GM19395 (cell line): ENCODE measurements around the gene BCAS1.
"Not testable (repeated sequence)": the region's sequence is repeated elsewhere in the genome, so short reads cannot be mapped to it uniquely, and the experiment has no call there.

ENCODE experiments used
- ATAC-seq: cut with Tn5 transposase; IDR thresholded peaks from one replicate; pipeline ENCODE4 v1.9.1; 2021; ENCODE audit warnings: mild to moderate bottlenecking, moderate library complexity; ENCODE audit not compliant: unreplicated experiment

BCAS1 gene

DNA sequence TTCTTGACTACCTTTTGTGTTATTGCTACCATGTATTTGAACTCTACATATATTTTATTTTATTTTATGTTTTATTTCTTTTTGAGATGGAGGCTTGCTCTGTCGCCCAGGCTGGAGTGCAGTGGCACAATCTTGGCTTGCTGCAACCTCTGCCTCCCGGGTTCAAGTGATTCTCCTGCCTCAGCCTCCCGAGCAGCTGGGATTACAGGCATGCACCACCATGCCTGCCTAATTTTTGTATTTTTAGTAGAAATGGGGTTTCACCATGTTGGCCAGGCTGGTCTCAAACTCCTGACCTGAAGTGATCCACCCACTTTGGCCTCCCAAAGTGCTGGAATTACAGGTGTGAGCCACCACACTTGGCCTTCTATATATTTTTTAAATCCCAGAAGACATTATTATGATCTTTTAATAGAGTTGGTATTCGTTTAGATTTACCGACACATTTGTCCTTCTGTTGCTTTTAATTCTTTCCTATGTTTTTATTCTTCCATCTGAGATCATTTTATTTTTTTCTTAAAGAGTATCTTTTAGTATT, 137.7 kb downstream of the BCAS1 start:
- not testable (repeated sequence) for ATAC-seq

DNA sequence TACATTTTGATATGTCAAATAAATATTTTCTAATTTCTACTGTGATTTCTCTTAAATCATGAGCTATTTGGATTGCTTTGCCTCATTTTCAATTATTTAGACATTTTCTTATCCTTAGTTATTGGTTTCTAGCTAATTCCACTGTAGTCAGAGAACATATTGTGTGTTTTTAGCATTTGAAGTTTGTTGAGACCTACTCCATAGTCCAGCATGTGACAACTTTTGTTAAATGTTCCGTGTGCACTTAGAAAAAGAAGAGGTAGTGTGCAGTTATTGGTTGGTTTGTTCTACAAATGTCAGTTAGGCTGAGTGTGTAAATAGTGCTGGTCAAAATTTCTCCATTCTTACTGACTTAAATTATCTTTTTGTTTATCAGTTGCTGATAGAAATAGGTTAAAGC, 138.8 kb downstream of the BCAS1 start:
- no peak for ATAC-seq

DNA sequence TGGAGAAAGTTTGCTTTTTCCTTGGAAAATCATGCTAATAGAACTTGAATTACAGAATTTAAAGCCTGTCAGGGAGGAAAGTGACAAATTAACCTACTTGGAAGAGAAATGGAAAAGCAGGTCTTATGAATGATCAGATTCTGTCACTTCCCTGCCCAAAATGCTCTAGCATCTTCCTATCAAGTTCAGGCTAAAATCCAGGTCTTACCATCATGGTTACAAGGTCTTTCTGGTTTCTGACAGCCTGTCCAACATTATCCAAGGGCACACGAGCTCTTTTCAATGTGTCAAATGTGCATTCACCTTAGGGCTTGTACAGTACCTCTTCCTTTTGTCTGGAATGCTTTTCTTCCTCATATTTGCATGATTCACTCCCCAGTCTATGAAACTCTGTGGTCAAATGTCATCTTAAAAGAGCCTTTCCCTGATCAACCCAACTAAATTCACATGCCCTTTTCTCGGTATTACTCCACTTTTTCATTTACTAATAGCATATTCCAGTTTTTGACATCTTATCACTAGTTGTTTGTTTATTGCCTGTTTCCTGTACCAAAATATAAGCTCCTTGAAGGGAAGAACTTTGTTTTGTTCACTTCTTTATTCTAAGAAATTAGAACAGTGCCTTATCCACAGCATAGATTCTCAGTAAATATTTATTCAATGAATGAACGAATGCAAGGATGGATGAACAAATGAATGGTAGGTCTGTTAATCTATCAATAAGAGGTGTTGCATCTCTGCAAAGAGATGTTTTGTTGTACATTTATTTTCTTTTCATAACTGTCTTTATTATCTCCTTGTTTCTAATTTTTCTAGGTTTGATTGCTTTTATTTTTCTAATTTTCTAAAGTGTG, 139.5 kb downstream of the BCAS1 start:
- ATAC-seq = no peak

DNA sequence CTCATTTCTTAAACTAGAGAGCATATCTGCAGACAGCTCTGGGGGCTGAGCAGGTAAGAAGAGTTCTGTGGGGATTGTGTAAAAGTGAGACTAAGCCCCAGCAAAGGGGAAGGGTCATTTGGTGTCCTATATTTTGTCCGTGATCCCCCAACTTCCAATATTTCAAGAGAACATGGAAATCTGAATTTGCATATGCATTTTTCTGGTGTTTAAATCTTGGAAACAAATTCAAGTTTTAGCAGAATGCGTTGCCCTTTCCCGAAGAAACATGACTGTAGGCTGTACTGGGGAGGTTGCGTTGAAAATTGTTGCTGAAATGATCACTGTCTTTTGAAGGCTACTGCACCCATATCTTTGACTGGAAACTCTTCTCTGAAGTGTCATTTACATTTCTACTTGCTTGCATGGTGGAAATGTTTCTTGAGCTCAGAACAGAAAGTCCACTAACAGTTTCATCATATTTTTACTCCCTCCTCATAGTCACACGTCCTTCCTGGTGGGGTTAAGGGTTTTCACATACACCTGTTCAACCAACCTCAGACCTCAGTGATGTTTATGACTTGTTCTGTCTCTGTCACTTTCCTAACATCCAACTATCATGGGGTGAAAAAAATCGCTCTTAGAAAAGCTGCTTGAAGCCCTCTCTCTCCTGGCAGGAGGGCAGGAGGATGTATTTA, 140.3 kb downstream of the BCAS1 start:
- ATAC-seq = peak; percentile 70

GRCh38 chr20:53929399-53929798, 141.0 kb downstream of the BCAS1 start:
- no peak for ATAC-seq

DNA sequence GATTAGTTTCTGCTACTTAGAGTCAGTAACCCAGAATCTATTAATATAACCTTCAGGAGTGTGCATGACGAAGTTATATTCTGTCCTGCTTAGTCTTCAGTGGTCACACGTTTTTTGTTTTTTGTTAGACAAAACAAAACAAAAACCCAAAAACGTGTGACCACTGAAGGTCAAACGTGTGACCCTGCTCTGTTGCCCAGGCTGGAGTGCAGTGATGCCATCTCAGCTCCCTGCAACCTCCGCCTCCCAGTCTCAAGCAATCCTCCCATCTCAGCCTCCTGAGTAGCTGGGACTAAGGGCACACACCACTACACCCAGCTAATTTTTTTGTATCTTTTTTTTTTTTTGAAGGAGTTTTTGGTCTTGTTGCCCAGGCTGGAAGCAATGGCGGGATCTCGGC, 142.4 kb downstream of the BCAS1 start:
- no peak for ATAC-seq

GRCh38 chr20:53926428-53927028, 143.9 kb downstream of the BCAS1 start:
- peak; percentile 65 for ATAC-seq

DNA sequence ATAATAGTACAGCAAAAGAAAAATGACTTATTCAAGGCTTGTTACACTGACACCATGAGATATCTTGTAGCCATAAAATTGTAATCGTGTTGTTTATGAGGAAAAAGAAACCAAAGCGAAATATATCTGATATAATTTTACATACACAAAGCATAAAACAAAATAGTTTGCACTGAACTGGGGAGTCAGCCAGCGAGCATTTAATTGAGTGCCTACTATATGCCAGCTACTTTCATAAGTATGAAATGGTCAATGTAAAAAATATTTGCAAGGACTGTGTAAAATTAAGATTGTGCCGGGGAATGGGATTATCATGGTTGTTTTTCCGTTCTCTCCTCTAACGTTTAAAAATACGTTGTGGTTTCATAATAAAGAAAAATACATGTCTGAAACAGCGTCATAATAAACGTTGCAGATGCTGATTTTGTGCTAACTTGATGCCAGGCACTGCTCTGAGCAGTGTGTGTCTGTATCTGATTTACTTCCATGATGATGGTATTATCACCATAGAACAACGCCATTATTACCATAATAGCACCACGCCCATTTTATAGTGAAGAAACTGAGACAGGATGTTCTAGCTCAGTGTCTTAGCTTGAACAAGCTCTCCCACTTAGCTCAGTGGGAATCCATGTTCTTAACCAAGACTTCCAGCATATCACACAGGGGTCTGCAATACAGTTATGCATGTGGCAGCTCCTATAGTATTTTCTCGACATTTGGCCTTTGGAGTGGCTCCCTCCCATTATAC, 144.6 kb downstream of the BCAS1 start:
- ATAC-seq = no peak

- ATAC-seq = no peak
These were observed 146.6 kb downstream of the BCAS1 start for GRCh38 chr20:53923566-53924369.

DNA sequence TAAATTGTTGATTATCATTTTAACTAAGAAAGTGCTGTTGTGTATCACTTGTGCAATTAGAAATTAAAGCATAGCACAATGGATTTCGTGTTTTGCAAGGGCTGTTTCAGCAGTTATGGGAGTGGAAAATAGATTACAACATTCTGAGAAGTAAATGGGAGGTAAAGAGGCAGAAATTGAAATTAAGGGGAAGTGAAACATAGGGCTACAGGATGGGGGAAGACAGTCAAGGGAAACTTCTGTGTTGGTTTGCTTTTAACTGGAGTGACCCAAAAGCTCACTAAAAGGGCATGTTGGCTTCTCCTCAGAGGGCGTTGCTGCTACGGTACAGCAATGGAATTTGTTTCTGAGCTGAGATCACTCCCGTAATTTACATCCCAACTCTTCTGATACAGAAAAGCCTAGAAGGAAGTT, 147.5 kb downstream of the BCAS1 start:
- ATAC-seq = peak; percentile 58

DNA sequence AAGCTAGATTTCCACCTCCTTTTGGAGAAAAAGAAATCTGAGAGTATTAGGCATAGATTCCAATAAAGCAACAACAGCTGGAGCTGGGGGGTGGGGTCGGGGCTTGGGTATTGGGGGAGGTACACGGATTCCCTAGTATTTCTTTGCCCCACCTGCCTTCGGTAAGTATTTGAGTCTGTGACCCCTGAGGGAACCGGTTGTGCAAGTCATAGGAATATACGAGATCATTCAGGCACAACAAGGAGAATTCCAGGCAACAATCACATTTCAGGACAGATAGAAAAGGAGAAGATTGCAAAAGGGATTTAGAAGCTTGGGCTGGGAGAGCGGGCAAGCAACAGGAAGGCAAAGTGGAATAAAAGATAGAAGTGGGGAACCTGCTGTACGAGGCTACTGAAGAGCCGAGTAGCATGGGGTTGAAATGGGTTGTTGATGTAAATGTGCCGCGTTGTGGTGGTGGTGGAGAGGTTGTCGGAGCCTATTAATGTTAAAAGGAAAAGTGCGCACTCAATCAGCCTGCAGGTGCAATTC, 148.9 kb downstream of the BCAS1 start:
- no peak for ATAC-seq

DNA sequence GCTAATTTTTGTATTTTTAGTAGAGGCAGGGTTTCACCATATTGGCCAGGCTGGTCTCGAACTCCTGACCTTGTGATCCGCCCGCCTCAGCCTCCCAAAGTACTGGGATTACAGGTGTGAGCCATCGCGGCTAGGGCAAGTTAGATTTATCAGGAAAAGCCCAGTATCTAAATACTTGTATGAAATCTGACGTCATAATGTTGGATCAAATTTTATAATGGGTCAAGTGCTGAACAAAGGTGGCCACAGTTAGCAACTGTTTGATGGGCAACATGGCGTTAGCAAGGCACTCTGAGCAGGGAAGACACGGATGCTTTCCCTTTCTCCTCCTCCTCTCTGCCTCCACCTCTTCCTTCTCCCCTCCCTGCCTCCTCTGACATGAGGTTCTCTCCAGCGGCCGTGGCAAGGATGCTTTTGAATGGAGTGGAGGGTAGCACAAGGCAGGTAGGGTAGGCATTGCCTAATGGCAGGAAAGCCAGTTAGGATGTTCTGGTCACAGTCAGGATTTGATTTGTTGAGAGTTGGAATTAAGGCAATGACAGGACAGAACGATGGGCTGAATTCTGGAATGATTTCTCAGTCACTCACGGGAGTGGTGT, 149.6 kb downstream of the BCAS1 start:
- ATAC-seq = no peak

DNA sequence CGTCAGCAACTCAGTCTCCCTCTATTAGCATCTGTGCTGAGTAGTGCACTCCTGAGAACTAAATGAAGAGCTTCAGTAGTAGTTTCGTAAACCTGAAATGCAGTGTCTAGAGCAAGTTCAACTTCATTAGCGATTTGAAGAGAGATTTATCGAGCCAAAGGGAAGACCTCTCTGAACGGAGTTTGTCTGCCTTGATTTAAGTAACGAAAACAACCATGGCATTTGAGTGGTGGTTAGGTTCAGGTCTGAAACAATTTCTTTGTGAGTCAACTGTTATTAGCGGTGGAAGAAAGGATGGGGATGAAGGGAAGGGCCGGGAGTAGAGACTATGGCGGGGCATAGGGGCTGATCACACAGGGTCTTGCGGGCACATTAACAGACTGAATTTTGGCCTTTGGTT, 150.5 kb downstream of the BCAS1 start:
- no peak for ATAC-seq

GRCh38 chr20:53918949-53919361, 151.4 kb downstream of the BCAS1 start:
- ATAC-seq = no peak

DNA sequence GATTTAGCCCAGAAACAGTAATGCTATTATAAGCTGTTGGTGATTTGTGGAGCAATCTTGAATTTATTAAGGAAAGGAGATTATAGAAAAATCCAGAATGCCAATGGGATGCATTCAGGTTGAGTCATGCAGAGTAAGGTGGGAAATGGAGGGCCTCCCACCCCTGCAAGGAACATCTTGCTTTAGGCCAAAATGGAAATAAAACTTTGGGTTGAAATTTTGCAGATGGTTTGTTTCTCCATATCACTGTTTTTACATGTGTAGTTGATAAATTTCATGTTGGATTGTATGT, 152.4 kb downstream of the BCAS1 start:
- no peak for ATAC-seq

GRCh38 chr20:53917145-53918019, 153.0 kb downstream of the BCAS1 start:
- ATAC-seq = peak; percentile 79

- no peak for ATAC-seq
These were observed 154.3 kb downstream of the BCAS1 start for GRCh38 chr20:53916173-53916512.

DNA sequence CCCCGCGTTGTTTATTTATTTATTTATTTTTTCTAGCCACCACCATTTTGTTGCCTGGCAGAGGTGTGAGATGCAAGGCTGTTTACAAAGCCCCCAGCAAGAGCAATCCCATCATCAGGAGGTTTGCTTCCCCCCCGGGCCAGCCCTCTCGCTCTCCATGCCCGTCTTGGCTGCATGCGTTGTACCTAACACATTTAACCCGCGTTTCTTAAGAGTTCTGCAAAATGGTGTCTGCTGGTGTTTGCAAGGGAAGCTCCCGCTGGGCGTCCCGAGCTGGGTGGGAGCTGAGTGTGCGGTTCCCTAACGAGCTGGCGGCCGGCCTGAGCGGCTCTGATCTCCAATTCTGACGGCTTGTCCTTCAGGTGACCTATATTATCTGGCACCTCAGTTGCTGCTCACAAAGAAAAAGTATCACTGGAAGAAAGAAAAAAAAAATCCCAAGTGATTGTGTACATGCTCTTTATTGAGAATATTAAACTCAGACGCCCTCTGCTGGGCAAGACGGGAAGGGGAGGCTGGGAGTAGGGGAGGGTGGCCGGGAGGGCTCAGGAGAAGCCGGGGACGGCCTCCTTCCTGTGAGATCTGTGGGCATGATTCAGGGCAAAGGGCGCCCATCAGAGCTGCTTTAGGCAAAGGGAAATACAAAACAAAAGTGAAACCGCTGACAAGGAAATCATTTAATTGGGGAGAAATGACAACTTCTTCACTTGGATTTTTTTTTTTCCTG, 154.8 kb downstream of the BCAS1 start:
- ATAC-seq = peak; percentile 58
